OCI-LY7 (cell line): ENCODE data around the gene CCDC192. TPM values are rescaled to one million over a fixed set of nuclear protein-coding genes. Genes with fewer than 3 reads are reported as not detected.
"Not testable (repeated sequence)": the region's sequence is repeated elsewhere in the genome, so short reads cannot be mapped to it uniquely, and the experiment has no call there.

Experiments
- BruUV-seq: library from RNA; stranded (reverse); fragments of 400-500 nt; replicated peaks from 2 replicates; lab custom pipeline; 2021; lab: Mats Ljungman, UMichigan
- CTCF ChIA-PET: fragments of 300-600 bp; sonication (Branson Sonifier 250); formaldehyde crosslinking; loops from one replicate; lab custom pipeline; 2022; ENCODE audit warnings: antibody characterized with exemption; ENCODE audit not compliant: unreplicated experiment; lab: Charles Lee
- POLR2A ChIA-PET: fragments of 300-600 bp; sonication (Branson Sonifier 250); formaldehyde crosslinking; loops from one replicate; lab custom pipeline; 2022; ENCODE audit warnings: antibody characterized with exemption; lab: Charles Lee
- DNase-seq: peaks from one replicate; pipeline ENCODE4 v3.0.0-alpha.2; 2015; ENCODE audit warnings: low spot score
- H2AFZ ChIP-seq: fragments of 200-600 bp; sonication (generic), shearing (Covaris generic); 2 replicates; pipeline ENCODE4 v1.6.1; 2014; ENCODE audit warnings: mild to moderate bottlenecking, antibody characterized with exemption, low read length, moderate library complexity
- H3K27ac ChIP-seq: fragments of 200-600 bp; sonication (generic); 2 replicates; pipeline ENCODE4 v1.5.1; 2014; ENCODE audit warnings: mixed run types, low read depth, mild to moderate bottlenecking, moderate library complexity, low read length, inconsistent platforms; ENCODE audit not compliant: poor library complexity, severe bottlenecking
- H3K36me3 ChIP-seq: fragments of 200-600 bp; sonication (generic); 2 replicates; pipeline ENCODE4 v1.6.1; 2014; ENCODE audit warnings: mild to moderate bottlenecking, antibody characterized with exemption, low read length, moderate library complexity, mixed read lengths; ENCODE audit not compliant: insufficient read depth
- H3K4me1 ChIP-seq: fragments of 200-600 bp; sonication (generic); 2 replicates; pipeline ENCODE4 v1.5.1; 2014; ENCODE audit warnings: mild to moderate bottlenecking, low read length; ENCODE audit not compliant: insufficient read depth, poor library complexity, severe bottlenecking
- H3K4me2 ChIP-seq: fragments of 200-600 bp; sonication (generic); 2 replicates; pipeline ENCODE4 v1.6.1; 2014; ENCODE audit warnings: mild to moderate bottlenecking, low read length
- H3K4me3 ChIP-seq: fragments of 200-600 bp; sonication (generic); 2 replicates; pipeline ENCODE4 v1.5.1; 2014; ENCODE audit warnings: mild to moderate bottlenecking, low read depth, low read length; ENCODE audit not compliant: poor library complexity, severe bottlenecking
- H3K79me2 ChIP-seq: fragments of 200-600 bp; sonication (generic); 2 replicates; pipeline ENCODE4 v1.6.1; 2016; ENCODE audit warnings: low read depth, mild to moderate bottlenecking, low read length, moderate library complexity, mixed read lengths; ENCODE audit not compliant: insufficient read depth
- H3K9me2 ChIP-seq: fragments of 200-600 bp; sonication (generic); 2 replicates; pipeline ENCODE4 v1.6.1; 2016; ENCODE audit warnings: mild to moderate bottlenecking, low read length, mixed read lengths; ENCODE audit not compliant: insufficient read depth
- H3K9me3 ChIP-seq: fragments of 200-600 bp; sonication (generic); 2 replicates; pipeline ENCODE4 v1.6.1; 2014; ENCODE audit warnings: mild to moderate bottlenecking, mixed run types, low read length, mixed read lengths
- H4K20me1 ChIP-seq: fragments of 200-600 bp; sonication (generic); 2 replicates; pipeline ENCODE4 v1.6.1; 2014; ENCODE audit warnings: mild to moderate bottlenecking, antibody characterized with exemption, low read length, moderate library complexity, mixed read lengths; ENCODE audit not compliant: insufficient read depth
- EZH2phosphoT487 ChIP-seq: fragments of 200-600 bp; sonication (generic); IDR thresholded peaks from 2 replicates; pipeline ENCODE4 v1.6.1; 2018; ENCODE audit warnings: low read depth, borderline replicate concordance, mild to moderate bottlenecking, mixed run types, antibody characterized with exemption, low read length, moderate library complexity, mixed read lengths
- intact Hi-C: fragments of 100-400 bp; cut with micrococcal nuclease; formaldehyde crosslinking; loops from one replicate; pipeline ENCODE4 v1.10.0; 2022; ENCODE audit not compliant: unreplicated experiment
- total RNA-seq, 2 experiments: library from RNA; depleted of rRNA in 1 of 2; stranded (reverse); fragments of >200 nt in 1 of 2; shearing (Covaris generic) in 1 of 2; gene quantifications; 2 replicates each; pipeline ENCODE4 v1.2.3, GENCODE V29; 2014 to 2022
- TF ChIP-seq, protein P1 (sequence below): fragments of 200-600 bp; sonication (generic); conservative IDR thresholded peaks from 2 replicates; pipeline ENCODE4 v1.5.1; 2014; ENCODE audit warnings: mild to moderate bottlenecking, antibody characterized with exemption, low read length, moderate library complexity, mixed read lengths

Gene CCDC192
- total RNA-seq, 2 experiments from 2014 or later = not detected

DNA sequence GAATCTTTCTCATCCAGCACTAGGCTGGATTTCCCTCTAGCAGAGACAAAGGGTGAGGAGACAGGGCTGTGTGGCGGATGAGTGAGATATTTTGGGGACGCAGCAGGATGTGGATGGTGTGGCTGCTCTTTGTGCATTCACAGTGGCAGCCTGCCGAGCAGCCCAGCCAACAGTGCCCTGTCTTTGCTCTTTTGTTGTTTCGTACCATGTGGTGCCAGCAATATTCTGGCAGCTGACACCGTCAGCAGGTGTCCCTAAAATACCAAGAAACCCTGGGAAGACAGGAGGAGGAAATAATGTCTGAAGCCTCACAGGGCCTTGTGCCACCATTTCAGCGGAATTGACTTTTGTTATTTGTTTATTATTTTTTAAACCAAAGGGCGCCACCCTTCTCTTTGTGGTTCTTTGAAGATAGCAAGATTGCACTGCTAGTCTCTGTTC lies 141.4 kb downstream of the CCDC192 start:
- Histone ChIP-seq H2AFZ (no peak overlapping the region), H3K79me2 (no peaks in the 10 kb centered on the region), H3K4me1 (no peaks in the 10 kb centered on the region), H3K4me2 (no peak overlapping the region), H3K9me3 (no peaks in the 10 kb centered on the region), H3K36me3 (no peaks in the 10 kb centered on the region), H4K20me1 (no peaks in the 10 kb centered on the region), H3K9me2 (no peaks in the 10 kb centered on the region), H3K4me3 (no peak overlapping the region), H3K27ac (no peak overlapping the region)
- ChIA-PET POLR2A (no interaction called here), CTCF (no interaction called here)
- intact Hi-C loops = no loop called here
- no peak for DNase-seq
- TF ChIP-seq EZH2phosphoT487 = no peak
- TF ChIP-seq, protein P1, sequence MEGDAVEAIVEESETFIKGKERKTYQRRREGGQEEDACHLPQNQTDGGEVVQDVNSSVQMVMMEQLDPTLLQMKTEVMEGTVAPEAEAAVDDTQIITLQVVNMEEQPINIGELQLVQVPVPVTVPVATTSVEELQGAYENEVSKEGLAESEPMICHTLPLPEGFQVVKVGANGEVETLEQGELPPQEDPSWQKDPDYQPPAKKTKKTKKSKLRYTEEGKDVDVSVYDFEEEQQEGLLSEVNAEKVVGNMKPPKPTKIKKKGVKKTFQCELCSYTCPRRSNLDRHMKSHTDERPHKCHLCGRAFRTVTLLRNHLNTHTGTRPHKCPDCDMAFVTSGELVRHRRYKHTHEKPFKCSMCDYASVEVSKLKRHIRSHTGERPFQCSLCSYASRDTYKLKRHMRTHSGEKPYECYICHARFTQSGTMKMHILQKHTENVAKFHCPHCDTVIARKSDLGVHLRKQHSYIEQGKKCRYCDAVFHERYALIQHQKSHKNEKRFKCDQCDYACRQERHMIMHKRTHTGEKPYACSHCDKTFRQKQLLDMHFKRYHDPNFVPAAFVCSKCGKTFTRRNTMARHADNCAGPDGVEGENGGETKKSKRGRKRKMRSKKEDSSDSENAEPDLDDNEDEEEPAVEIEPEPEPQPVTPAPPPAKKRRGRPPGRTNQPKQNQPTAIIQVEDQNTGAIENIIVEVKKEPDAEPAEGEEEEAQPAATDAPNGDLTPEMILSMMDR = no peak
- BruUV-seq = no TSS peak

DNA sequence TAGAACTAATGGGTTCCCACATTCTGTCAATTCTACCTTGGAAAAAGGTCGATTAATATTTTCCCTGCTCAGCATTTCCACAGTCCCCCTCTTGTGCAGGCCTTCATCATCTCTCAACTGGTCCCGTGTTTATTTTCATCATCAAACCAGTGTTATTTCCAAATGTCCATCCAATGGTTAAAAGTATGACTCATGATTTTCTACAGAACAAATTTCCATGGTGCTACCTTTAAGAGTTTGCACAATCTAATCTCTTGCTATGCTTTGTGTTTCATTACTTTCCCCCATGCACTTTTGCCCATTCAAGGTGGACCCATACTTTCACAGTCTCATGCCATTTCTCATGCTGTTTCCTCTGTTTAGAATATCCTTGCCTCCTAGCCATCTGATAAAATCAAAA lies 143.7 kb downstream of the CCDC192 start:
- H2AFZ ChIP-seq = no peak overlapping the region
- no peak overlapping the region for H3K27ac ChIP-seq
- CTCF ChIA-PET = no interaction called here
- H3K79me2 ChIP-seq = no peaks in the 10 kb centered on the region
- H3K4me3 ChIP-seq = no peak overlapping the region
- intact Hi-C loops = no loop called here
- POLR2A ChIA-PET = no interaction called here
- no peaks in the 10 kb centered on the region for H4K20me1 ChIP-seq
- no peaks in the 10 kb centered on the region for H3K9me2 ChIP-seq
- no peak overlapping the region for H3K4me2 ChIP-seq
- no peaks in the 10 kb centered on the region for H3K9me3 ChIP-seq
- H3K36me3 ChIP-seq = no peaks in the 10 kb centered on the region
- DNase-seq = no peak
- no TSS peak for BruUV-seq
- H3K4me1 ChIP-seq = no peaks in the 10 kb centered on the region
- TF ChIP-seq, protein P1 = no peak
- no peak for TF ChIP-seq EZH2phosphoT487

DNA sequence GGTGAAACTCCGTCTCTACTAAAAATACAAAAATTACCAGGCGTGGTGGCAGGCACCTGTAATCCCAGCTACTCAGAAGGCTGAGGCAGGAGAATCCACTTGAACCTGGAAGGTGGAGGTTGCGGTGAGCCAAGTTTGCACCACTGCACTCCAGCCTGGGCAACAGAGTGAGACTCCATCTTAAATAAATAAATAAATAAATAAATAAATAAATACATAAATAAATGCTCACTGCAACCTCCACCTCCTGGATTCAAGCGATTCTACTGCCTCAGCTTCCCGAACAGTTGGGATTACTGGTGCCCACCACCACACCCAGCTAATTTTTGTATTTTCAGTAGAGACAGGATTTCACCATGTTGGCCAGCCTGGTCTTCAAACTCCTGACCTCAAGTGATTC lies 144.4 kb downstream of the CCDC192 start:
- POLR2A ChIA-PET, H3K4me3 ChIP-seq, H3K36me3 ChIP-seq, BruUV-seq, H4K20me1 ChIP-seq, intact Hi-C loops, H3K79me2 ChIP-seq, H3K4me2 ChIP-seq, DNase-seq, CTCF ChIA-PET, H3K27ac ChIP-seq, H3K4me1 ChIP-seq, H3K9me2 ChIP-seq, H3K9me3 ChIP-seq, H2AFZ ChIP-seq: not testable (repeated sequence)
